ENCODE data around the gene MEG3. TPM values are rescaled to one million over a fixed set of nuclear protein-coding genes. Genes with fewer than 3 reads are reported as not detected.

MEG3 gene
- total and polyA plus RNA-seq, 12 donors, result 86.6 to 8,129 (median 728) TPM

- Histone ChIP-seq H3K27ac (peak overlapping the region in 3 of 5 donors; percentile 0 to 84 (median 77)), H3K9me3 (replicated peaks in 1 of 3) (no peaks in the 10 kb centered on the region), H3K4me3 (no peak overlapping the region), H3K27me3 (no peaks in the 10 kb centered on the region), H3K4me1 (replicated peaks in 1 of 2) (peaks cover 4 to 32% of the 10 kb centered on the region in 2 donors), H3K36me3 (replicated peaks in 1 of 2) (peaks cover 0 to 81% of the 10 kb centered on the region in 2 donors)
- no peak for DNase-seq
- TF ChIP-seq POLR2A (IDR thresholded peaks at IDR 0.05) (no peak), CTCF (IDR thresholded peaks at IDR 0.05) (no peak)
- 72 to 85% (median 74%) methylated on average over 17 to 26 of the region's 26 CpGs for WGBS, 4 donors
- intact Hi-C loops (cut with DNase I), result no loop called here
Observed at GRCh38 chr14:100836941-100837804, 11.3 kb downstream of the MEG3 start.

- TF ChIP-seq POLR2A (IDR thresholded peaks at IDR 0.05) (no peak), CTCF (IDR thresholded peaks at IDR 0.05) (no peak)
- no peak for DNase-seq
- Histone ChIP-seq H3K9me3 (replicated peaks in 1 of 3) (no peaks in the 10 kb centered on the region), H3K4me3 (no peak overlapping the region), H3K27ac (peak overlapping the region; percentile 0 to 84 (median 23)), H3K27me3 (no peaks in the 10 kb centered on the region), H3K36me3 (replicated peaks in 1 of 2) (peaks cover 0 to 78% of the 10 kb centered on the region in 2 donors), H3K4me1 (replicated peaks in 1 of 2) (peaks cover 4 to 35% of the 10 kb centered on the region in 2 donors)
- intact Hi-C loops (cut with DNase I), result no loop called here
- WGBS, 4 donors, result 61 to 82% (median 70%) methylated on average over 7 to 8 of the region's 8 CpGs
Observed at GRCh38 chr14:100837805-100838350, 12.0 kb downstream of the MEG3 start.

- H3K27me3 ChIP-seq, result no peaks in the 10 kb centered on the region
- intact Hi-C loops (cut with DNase I), result no loop called here
- no peak overlapping the region for H3K4me3 ChIP-seq
- H3K36me3 ChIP-seq (replicated peaks in 1 of 2), result peaks cover 0 to 70% of the 10 kb centered on the region in 2 donors
- peaks cover 4 to 39% of the 10 kb centered on the region in 2 donors for H3K4me1 ChIP-seq (replicated peaks in 1 of 2)
- 74 to 75% (median 74%) methylated on average over 8 to 14 of the region's 14 CpGs for whole genome bisulfite sequencing, 4 donors
- no peaks in the 10 kb centered on the region for H3K9me3 ChIP-seq (replicated peaks in 1 of 3)
- no peak for DNase-seq
- peak overlapping the region in 4 of 5 donors; percentile 20 to 84 (median 70) for H3K27ac ChIP-seq
- TF ChIP-seq CTCF (IDR thresholded peaks at IDR 0.05), result no peak
- no peak for TF ChIP-seq POLR2A (IDR thresholded peaks at IDR 0.05)
Observed at GRCh38 chr14:100838493-100839314, 12.8 kb downstream of the MEG3 start.

- Histone ChIP-seq H3K9me3 (replicated peaks in 1 of 3) (no peaks in the 10 kb centered on the region), H3K27me3 (no peaks in the 10 kb centered on the region), H3K4me1 (replicated peaks in 1 of 2) (peaks cover 4 to 39% of the 10 kb centered on the region in 2 donors), H3K4me3 (no peak overlapping the region), H3K36me3 (replicated peaks in 1 of 2) (peaks cover 0 to 69% of the 10 kb centered on the region in 2 donors), H3K27ac (peak overlapping the region; percentile 45 to 84 (median 60))
- intact Hi-C loops (cut with DNase I), result no loop called here
- 57 to 65% (median 59%) methylated on average over 4 of the region's 4 CpGs for WGBS, 4 donors
- no peak for DNase-seq
- TF ChIP-seq CTCF (IDR thresholded peaks at IDR 0.05) (no peak), POLR2A (IDR thresholded peaks at IDR 0.05) (no peak)
Observed at GRCh38 chr14:100839315-100839585, 13.3 kb downstream of the MEG3 start.

Measured in adrenal gland (tissue), 12 donors.